ACC112 (cell line): ENCODE measurements around the gene GAB3.
A peak's percentile ranks its signal among the peaks of the same experiment; 100 is the strongest.

Experiments used
- H2AFZ ChIP-seq: fragments of 200-600 bp; sonication (generic); one replicate; pipeline ENCODE4 v1.6.0; 2017; ENCODE audit warnings: antibody characterized with exemption, low read length; ENCODE audit not compliant: unreplicated experiment
- H3K27ac ChIP-seq: fragments of 200-600 bp; sonication (generic); 2 replicates; pipeline ENCODE4 v1.5.1; 2014; ENCODE audit warnings: low read depth, mild to moderate bottlenecking, antibody characterized with exemption, low read length, moderate library complexity
- H3K27me3 ChIP-seq: fragments of 200-600 bp; sonication (generic); 2 replicates; pipeline ENCODE4 v1.6.1; 2014; ENCODE audit warnings: mild to moderate bottlenecking, antibody characterized with exemption, low read length, moderate library complexity, mixed read lengths; ENCODE audit not compliant: insufficient read depth
- H3K36me3 ChIP-seq: fragments of 200-600 bp; sonication (generic); 2 replicates; pipeline ENCODE4 v1.6.1; 2016; ENCODE audit warnings: mild to moderate bottlenecking, antibody characterized with exemption, low read length, moderate library complexity, mixed read lengths; ENCODE audit not compliant: insufficient read depth
- H3K4me1 ChIP-seq: fragments of 200-600 bp; sonication (generic); one replicate; pipeline ENCODE4 v1.6.1; 2016; ENCODE audit warnings: low read length, mixed read lengths; ENCODE audit not compliant: insufficient read depth, unreplicated experiment, control insufficient read depth
- H3K4me3 ChIP-seq: fragments of 200-600 bp; sonication (generic); 2 replicates; pipeline ENCODE4 v1.5.1; 2014; ENCODE audit warnings: mild to moderate bottlenecking, low read depth, low read length
- H3K79me2 ChIP-seq: fragments of 200-600 bp; sonication (generic); one replicate; pipeline ENCODE4 v1.6.0; 2016; ENCODE audit warnings: low read length; ENCODE audit not compliant: control insufficient read depth, unreplicated experiment, insufficient read depth

Gene GAB3

DNA sequence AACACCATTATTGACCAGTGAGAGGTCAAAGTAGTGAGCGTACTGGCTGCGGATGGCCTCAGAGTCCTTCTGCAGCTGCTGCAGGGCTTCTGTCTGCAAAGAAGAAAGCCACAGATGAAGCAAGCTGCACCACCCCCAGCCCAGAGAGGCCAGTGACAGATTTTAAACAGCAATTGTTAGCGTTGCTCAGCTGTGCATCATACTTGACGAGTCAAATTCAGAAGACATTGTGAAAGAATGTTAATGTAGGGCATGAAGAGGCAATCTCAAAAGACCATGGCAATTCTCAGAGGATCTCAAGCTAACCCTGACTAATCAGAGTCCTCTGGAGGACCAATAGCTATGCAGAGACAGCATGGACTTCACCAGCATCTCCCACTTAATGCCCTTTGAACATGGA, 28.4 kb upstream of the GAB3 start:
- Histone ChIP-seq H2AFZ (no peak overlapping the region), H3K27me3 (no peaks in the 10 kb centered on the region), H3K27ac (no peak overlapping the region), H3K4me1 (peaks cover 13% of the 10 kb centered on the region), H3K36me3 (no peaks in the 10 kb centered on the region), H3K79me2 (no peaks in the 10 kb centered on the region), H3K4me3 (no peak overlapping the region)

DNA sequence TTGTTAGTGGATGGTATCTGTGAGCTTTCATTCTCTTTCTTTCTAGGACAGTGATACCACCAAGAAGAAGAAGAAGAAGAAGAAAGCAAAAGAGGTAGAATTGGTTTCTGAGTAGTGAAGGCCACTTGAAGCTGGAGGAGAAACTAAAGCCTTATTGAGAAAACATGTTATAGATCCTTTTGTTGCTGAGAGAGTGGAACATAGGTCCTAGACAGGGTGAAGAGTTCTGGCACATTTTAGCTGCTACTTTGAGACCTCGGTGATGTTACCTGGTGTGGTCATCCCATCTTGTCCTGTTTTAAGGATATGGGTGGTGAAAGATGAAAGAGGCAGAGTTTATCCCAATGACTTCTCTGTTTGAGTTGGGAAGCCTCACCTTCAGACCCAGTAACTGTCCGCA, 25.9 kb upstream of the GAB3 start:
- Histone ChIP-seq H3K36me3 (0 out of 2 replicates have a peak, but pooled peaks cover 4% of the 10 kb centered on the region), H2AFZ (no peak overlapping the region)

DNA sequence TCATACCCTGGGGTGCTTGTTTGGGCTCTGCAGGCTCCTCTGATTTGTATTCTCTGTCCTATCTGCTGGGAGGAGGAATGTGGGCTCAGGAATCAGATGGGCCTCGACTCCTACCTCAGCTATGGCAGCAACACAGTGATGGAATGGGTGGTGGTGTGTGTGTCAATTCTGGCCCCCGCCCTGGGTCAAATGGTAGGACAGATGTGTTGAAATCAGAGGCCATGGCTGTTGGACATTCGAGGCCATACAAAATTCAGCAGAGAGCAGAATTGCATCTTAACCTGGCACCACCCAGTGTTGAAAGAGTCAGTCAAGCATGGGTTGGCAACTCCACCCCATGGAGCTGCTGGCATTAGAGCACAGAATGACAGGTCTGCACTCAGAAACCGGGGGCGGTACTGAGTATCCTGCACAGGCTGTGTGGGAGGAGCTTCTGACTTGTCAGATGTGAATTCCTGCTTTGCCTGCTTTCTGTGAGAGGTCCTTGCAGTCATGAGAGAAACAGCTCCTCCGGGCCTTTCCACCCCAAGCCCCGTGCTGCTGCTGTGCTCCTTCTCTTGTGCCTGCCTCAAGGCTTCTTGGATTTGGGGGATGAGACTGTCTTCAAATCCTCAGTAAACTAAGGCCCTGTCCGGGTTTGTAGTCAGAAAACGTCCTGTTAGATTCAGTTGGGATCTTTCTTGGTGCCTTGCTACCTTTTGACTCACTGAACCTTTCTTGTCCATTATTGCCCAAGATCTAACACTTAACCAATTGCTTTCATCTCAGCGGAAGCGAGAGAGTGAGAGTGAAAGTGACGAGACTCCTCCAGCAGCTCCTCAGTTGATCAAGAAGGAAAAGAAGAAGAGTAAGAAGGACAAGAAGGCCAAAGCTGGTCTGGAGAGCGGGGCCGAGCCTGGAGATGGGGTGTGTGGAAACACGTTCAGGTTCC, 24.8 kb upstream of the GAB3 start:
- Histone ChIP-seq H3K27me3 (no peaks in the 10 kb centered on the region), H3K4me1 (peaks cover 8% of the 10 kb centered on the region), H2AFZ (no peak overlapping the region), H3K36me3 (peaks cover 5% of the 10 kb centered on the region; the same call in 1 of the 2 replicates), H3K79me2 (no peaks in the 10 kb centered on the region), H3K4me3 (no peak overlapping the region), H3K27ac (no peak overlapping the region)

More for the DNA sequence above, 25.9 kb upstream of the GAB3 start:
- Histone ChIP-seq H3K4me3 (no peak overlapping the region), H3K27me3 (no peaks in the 10 kb centered on the region), H3K4me1 (peaks cover 8% of the 10 kb centered on the region), H3K79me2 (no peaks in the 10 kb centered on the region), H3K27ac (no peak overlapping the region)

DNA sequence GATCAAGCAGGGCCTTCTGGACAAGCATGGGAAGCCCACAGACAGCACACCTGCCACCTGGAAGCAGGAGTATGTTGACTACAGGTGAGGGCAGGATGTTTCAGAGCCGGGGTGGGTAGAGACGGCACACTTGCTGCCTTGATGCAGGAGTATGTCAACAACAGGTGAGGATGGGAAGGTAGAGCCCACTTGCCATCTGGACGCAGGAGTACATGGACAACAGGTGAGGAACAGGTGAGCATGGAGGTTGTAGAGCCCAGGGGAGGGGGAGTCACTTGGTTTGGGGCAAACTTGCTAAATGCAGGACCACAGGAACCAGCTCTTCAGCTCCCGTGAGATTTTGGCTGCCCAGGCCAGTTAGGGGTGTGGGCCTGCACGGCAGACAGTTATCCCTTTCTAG, 23.7 kb upstream of the GAB3 start:
- Histone ChIP-seq H3K27me3 (no peaks in the 10 kb centered on the region), H2AFZ (no peak overlapping the region), H3K27ac (no peak overlapping the region), H3K79me2 (no peaks in the 10 kb centered on the region), H3K36me3 (peaks cover 8% of the 10 kb centered on the region; the same call in 1 of the 2 replicates), H3K4me1 (peaks cover 8% of the 10 kb centered on the region), H3K4me3 (no peak overlapping the region)

- Histone ChIP-seq H3K4me3 (peak within 1 kb of the TSS; percentile 99), H3K27me3 (no peaks in the 10 kb centered on the region), H3K36me3 (peaks cover 21% of the 10 kb centered on the region; the same call in 1 of the 2 replicates), H3K4me1 (peaks cover 11% of the 10 kb centered on the region), H2AFZ (no peak within 1 kb of the TSS), H3K79me2 (peaks cover 34% of the 10 kb centered on the region), H3K27ac (peak within 1 kb of the TSS; percentile 67)
Measured at GRCh38 chrX:154762537-154763296, 11.8 kb upstream of the GAB3 start, which contains the start of gene DKC1. TSS of gene DKC1 (plus strand) at chrX:154762864. CDS start at chrX:154762966, 102 bp downstream.

DNA sequence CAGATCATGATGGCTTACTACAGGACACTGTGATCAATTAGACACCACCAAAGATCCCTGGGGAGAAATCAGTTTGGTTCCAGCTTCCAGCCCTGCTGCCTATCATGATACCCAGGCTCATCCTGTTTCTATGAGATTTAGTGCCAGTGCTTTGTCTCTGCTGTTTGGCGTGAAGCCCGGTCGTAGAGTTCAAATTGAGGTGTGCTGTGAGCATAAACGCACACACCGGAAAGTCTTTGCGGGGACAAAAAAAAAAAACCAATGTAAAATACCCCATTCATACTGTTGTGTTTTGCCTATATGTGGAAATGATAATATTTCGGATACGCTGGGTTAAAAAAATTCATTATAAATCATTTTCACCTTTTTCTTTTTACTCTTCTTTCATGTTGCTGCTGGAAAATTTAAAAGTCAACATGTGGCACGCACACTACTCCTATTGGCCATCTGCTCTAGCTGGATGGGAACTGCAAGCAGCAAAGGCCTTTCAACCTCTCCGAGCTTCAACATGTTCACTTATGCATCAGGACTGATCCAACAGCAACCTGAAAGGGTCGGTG, 11.2 kb upstream of the GAB3 start:
- Histone ChIP-seq H3K27me3 (no peaks in the 10 kb centered on the region), H3K36me3 (peaks cover 19% of the 10 kb centered on the region; the same call in 1 of the 2 replicates), H3K27ac (peak overlapping the region; percentile 54), H3K4me3 (peak overlapping the region; percentile 99), H3K4me1 (peaks cover 11% of the 10 kb centered on the region), H3K79me2 (peaks cover 34% of the 10 kb centered on the region), H2AFZ (no peak overlapping the region)

DNA sequence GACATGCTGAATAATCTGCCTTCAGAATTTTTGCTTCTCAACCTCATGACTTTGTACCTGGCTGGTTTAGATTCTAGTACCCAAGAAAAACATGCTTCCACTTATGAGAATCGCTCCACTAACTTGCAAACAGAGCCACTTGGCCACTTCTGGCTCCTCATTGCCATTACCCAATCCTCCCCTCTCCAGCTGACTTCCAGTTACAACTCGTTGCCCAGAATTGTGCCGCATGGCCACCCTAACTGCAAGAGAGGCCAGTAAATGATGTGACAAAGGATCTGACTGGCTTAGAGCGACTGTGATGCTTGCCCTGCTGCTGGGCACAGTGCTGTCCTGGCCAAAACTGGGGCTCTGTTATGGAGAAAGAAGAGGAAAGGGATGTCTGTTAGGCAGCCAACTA, 7.8 kb upstream of the GAB3 start:
- Histone ChIP-seq H3K4me3 (no peak overlapping the region), H3K27ac (no peak overlapping the region), H3K4me1 (peaks cover 4% of the 10 kb centered on the region), H3K36me3 (no peaks in the 10 kb centered on the region), H3K27me3 (no peaks in the 10 kb centered on the region), H2AFZ (no peak overlapping the region), H3K79me2 (peaks cover 7% of the 10 kb centered on the region)

DNA sequence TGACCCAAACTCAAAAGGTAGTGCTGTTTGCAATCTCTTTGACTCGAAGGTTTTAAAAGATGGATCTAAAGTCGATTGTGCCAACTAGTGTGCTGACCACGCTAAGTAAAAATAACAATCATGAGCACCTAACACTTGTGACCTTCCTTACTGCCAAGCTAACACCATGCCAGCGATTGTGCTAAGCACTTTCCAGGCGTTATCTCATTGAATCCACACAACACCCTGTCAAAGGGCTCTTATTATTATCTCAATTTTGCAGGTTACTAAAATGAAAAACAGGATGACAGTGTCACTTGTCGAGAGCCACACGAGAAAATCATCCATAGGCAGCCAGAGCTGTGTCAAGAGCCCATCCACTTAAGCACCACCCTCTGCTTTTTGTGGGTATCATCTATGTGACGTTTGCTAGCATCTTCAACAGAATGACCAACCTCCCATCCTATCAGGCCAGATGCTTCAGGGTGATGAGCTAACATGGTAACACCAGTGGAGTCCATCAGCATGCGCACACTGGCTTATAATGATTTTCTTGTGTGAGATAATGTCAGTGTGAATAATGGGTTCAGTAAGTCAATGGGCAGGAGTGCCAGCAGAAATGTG, 893 bp upstream of the GAB3 start:
- no peaks in the 10 kb centered on the region for H3K27me3 ChIP-seq
- no peak overlapping the region for H3K4me3 ChIP-seq
- no peak overlapping the region for H3K27ac ChIP-seq
- no peaks in the 10 kb centered on the region for H3K36me3 ChIP-seq
- H3K4me1 ChIP-seq = peaks cover 11% of the 10 kb centered on the region
- H3K79me2 ChIP-seq = peaks cover 4% of the 10 kb centered on the region
- H2AFZ ChIP-seq = no peak overlapping the region

- Histone ChIP-seq H3K79me2 (peaks cover 4% of the 10 kb centered on the region), H3K27me3 (no peaks in the 10 kb centered on the region), H2AFZ (no peak overlapping the region), H3K27ac (no peak overlapping the region), H3K36me3 (no peaks in the 10 kb centered on the region), H3K4me3 (no peak overlapping the region), H3K4me1 (peaks cover 11% of the 10 kb centered on the region)
Measured at GRCh38 chrX:154751203-154751668, 359 bp upstream of the GAB3 start.

DNA sequence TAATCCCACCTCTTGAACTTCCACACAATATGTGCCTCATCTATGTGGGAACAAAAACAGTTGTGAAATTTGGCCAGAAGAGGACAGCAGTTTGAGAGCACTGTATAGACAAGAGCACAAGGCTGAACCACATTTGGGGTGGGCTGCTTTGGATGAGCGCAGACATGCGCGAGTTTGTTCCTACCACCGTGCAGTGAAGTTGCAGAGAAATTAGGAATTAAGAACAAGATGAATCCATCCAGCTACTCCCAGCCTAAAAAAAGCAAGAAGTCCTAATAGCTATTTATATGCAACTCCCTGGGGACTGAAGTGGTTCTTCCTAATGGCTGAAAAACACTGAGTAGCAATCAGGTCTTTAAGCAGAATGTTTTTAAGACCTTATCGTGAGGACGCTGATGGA, 1.0 kb downstream of the GAB3 start:
- peaks cover 4% of the 10 kb centered on the region for H3K79me2 ChIP-seq
- H3K27ac ChIP-seq = peak overlapping the region; percentile 52; the same call in 1 of the 2 replicates
- H3K27me3 ChIP-seq = no peaks in the 10 kb centered on the region
- peaks cover 11% of the 10 kb centered on the region for H3K4me1 ChIP-seq
- peak overlapping the region; percentile 83 for H2AFZ ChIP-seq
- no peaks in the 10 kb centered on the region for H3K36me3 ChIP-seq
- H3K4me3 ChIP-seq = peak overlapping the region; percentile 94
